Naive B cell (primary cell): Measurements from ENCODE around the gene ZBTB45. TPM values are rescaled to one million over a fixed set of nuclear protein-coding genes. Genes with fewer than 3 reads are reported as not detected.

Experiments
- ATAC-seq, 2 donors: fragments of 150-1000 bp; cut with Tn5 transposase; 2 replicates each; pipeline ENCODE4 v1.10.0; 2021; ENCODE audit warnings: low read depth in 2 of 2, mild to moderate bottlenecking in 2 of 2, moderate library complexity in 2 of 2
- DNase-seq: peaks from one replicate; pipeline ENCODE4 v3.0.0; 2022
- H3K27ac Mint-ChIP-seq, 6 donors: one replicate each; pipeline ENCODE4 v1.8.0; 2020 to 2022; ENCODE audit warnings: mild to moderate bottlenecking in 6 of 6, mixed read lengths in 6 of 6, moderate library complexity in 5 of 6, inconsistent platforms in 2 of 6
- H3K27me3 Mint-ChIP-seq, 3 donors: one replicate each; pipeline ENCODE4 v1.8.0; 2021 to 2022; ENCODE audit warnings: mixed read lengths in 3 of 3, mild to moderate bottlenecking in 1 of 3
- H3K36me3 Mint-ChIP-seq, 2 donors: one replicate each; pipeline ENCODE4 v1.8.0; 2020 to 2022; ENCODE audit warnings: mixed read lengths in 2 of 2, inconsistent platforms in 1 of 2, mild to moderate bottlenecking in 1 of 2
- H3K4me1 Mint-ChIP-seq, 3 donors: one replicate each; pipeline ENCODE4 v1.8.0; 2020 to 2022; ENCODE audit warnings: mixed read lengths in 3 of 3, inconsistent platforms in 1 of 3, mild to moderate bottlenecking in 1 of 3, moderate library complexity in 1 of 3
- H3K4me3 Mint-ChIP-seq, 8 donors: one replicate each; pipeline ENCODE4 v1.8.0; 2020 to 2022; ENCODE audit warnings: mild to moderate bottlenecking in 8 of 8, mixed read lengths in 8 of 8, moderate library complexity in 8 of 8, inconsistent platforms in 2 of 8
- H3K9me3 Mint-ChIP-seq, 7 donors: one replicate each; pipeline ENCODE4 v1.8.0; 2020 to 2022; ENCODE audit warnings: mixed read lengths in 7 of 7, mild to moderate bottlenecking in 5 of 7, inconsistent platforms in 2 of 7, moderate library complexity in 1 of 7
- polyA plus RNA-seq, 6 donors: library from polyadenylated mRNA; unstranded; fragments of 300-500 nt; fragmentation: Illumina TruSeq; gene quantifications; one replicate each; pipeline ENCODE4 v1.2.3, GENCODE V29; 2021; ENCODE audit warnings: low read depth in 6 of 6

Gene ZBTB45
- polyA plus RNA-seq, 6 donors from 2014 or later: 3.3 to 6.8 (median 4.8) TPM

DNA sequence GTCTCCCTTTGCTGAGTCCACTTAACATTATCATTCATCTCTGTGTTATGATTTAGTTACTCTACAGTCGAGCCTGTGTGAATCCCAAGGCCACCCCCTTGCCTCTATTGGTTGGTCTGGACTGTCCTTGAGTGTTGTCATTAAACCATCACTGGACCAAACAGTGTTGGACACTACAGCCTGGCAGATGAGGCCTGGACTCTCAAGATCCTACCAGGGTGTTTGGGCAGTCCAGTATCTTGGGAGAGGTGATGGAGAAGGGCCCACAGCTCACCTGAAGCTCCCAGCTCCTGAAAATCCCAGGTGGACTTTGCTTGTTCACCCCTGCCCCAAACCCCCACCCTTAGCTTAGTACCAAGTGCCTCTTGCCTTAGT, 31.5 kb upstream of the ZBTB45 start:
- Mint-ChIP-seq H3K4me3 (peak overlapping the region in 2 of 8 donors; percentile 32 to 93), H3K9me3 (no peaks in the 10 kb centered on the region), H3K27ac (peak overlapping the region in 4 of 6 donors; percentile 26 to 98 (median 63)), H3K36me3 (peaks cover 0 to 40% of the 10 kb centered on the region in 2 donors), H3K27me3 (no peaks in the 10 kb centered on the region), H3K4me1 (peaks cover 40 to 62% (median 49%) of the 10 kb centered on the region in 3 donors)
- DNase-seq (no peak), ATAC-seq (no peak)

DNA sequence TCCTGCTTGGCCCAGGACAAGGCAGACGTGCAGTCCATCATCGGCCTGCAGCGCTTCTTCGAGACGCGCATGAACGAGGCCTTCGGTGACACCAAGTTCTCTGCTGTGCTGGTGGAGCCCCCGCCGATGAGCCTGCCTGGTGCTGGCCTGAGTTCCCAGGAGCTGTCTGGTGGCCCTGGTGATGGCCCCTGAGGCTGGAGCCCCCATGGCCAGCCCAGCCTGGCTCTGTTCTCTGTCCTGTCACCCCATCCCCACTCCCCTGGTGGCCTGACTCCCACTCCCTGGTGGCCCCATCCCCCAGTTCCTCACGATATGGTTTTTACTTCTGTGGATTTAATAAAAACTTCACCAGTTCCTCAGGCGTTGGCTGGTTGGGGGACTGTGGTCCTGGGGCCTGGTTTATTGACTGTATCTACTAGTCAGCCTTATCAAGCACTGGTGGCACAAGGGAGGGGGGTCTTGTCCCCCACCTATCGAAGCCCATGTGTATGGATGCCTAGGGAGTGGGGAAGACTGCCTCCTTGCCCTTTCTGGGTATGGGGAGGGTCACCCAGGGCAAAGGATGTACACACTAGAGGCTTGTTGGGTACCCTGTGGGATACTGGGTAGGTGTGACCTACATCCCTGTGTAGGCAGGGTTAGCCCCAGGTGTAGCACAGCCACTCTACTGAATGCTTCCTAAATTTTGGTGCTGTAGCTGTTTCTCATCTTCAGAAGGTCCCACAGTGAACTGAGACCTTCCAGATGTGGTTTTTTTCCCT, 30.9 kb upstream of the ZBTB45 start:
- no peaks in the 10 kb centered on the region for H3K9me3 Mint-ChIP-seq
- H3K27me3 Mint-ChIP-seq: no peaks in the 10 kb centered on the region
- no peak for DNase-seq
- ATAC-seq: no peak
- H3K36me3 Mint-ChIP-seq: peaks cover 0 to 39% of the 10 kb centered on the region in 2 donors
- peak overlapping the region in 3 of 8 donors; percentile 9 to 93 (median 32) for H3K4me3 Mint-ChIP-seq
- peaks cover 42 to 63% (median 54%) of the 10 kb centered on the region in 3 donors for H3K4me1 Mint-ChIP-seq
- H3K27ac Mint-ChIP-seq: peak overlapping the region in 3 of 6 donors; percentile 26 to 98 (median 39)

DNA sequence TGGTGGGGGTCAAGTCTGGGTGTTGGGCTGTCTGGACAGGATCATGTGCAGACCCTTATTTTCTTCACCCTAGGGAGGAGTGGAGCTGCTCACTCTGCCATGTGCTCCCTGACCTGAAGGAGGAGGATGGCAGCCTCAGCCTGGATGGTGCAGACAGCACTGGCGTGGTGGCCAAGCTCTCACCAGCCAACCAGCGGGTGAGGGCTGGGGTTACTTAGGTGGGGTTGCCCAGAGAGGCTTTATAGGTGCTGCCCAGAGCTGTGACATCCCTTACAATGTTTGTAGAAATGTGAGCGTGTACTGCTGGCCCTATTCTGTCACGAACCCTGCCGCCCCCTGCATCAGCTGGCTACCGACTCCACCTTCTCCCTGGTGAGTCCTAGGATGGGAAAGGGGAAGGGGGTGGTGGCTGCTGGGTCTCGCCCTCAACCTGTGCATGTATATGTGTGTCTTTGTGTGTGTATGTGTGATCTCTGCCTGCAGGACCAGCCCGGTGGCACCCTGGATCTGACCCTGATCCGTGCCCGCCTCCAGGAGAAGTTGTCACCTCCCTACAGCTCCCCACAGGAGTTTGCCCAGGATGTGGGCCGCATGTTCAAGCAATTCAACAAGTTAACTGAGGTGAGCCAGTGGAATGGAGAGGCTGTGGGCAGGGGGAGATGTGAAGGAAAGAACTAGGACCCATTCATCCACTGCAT, 30.2 kb upstream of the ZBTB45 start:
- Mint-ChIP-seq H3K27me3 (no peaks in the 10 kb centered on the region), H3K4me1 (peaks cover 42 to 62% (median 50%) of the 10 kb centered on the region in 3 donors), H3K27ac (peak overlapping the region in 4 of 6 donors; percentile 27 to 72 (median 48)), H3K9me3 (no peaks in the 10 kb centered on the region), H3K4me3 (peak overlapping the region in 2 of 8 donors; percentile 9 to 49), H3K36me3 (peaks cover 0 to 39% of the 10 kb centered on the region in 2 donors)
- DNase-seq: no peak
- ATAC-seq: no peak

DNA sequence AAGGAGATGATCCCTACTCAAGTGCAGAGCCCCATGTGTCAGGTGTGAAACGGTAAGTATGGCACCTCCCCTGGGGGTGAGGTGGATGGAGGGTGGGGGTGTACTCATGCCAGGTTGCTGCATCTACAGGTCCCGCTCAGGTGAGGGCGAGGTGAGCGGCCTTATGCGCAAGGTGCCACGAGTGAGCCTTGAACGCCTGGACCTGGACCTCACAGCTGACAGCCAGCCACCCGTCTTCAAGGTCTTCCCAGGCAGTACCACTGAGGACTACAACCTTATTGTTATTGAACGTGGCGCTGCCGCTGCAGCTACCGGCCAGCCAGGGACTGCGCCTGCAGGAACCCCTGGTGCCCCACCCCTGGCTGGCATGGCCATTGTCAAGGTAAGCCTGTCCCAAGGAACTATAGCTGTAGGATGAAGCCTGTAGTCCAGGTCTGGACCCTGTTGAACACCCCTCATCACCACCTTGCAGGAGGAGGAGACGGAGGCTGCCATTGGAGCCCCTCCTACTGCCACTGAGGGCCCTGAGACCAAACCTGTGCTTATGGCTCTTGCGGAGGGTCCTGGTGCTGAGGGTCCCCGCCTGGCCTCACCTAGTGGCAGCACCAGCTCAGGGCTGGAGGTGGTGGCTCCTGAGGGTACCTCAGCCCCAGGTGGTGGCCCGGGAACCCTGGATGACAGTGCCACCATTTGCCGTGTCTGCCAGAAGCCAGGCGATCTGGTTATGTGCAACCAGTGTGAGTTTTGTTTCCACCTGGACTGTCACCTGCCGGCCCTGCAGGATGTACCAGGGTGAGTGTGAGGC, 29.5 kb upstream of the ZBTB45 start:
- Mint-ChIP-seq H3K27me3 (no peaks in the 10 kb centered on the region), H3K4me1 (peaks cover 41 to 54% (median 46%) of the 10 kb centered on the region in 3 donors), H3K27ac (peak overlapping the region in 5 of 6 donors; percentile 27 to 74 (median 54)), H3K4me3 (peak overlapping the region in 1 of 8 donors; percentile 49), H3K9me3 (no peaks in the 10 kb centered on the region), H3K36me3 (peaks cover 0 to 37% of the 10 kb centered on the region in 2 donors)
- ATAC-seq (no peak), DNase-seq (no peak)

DNA sequence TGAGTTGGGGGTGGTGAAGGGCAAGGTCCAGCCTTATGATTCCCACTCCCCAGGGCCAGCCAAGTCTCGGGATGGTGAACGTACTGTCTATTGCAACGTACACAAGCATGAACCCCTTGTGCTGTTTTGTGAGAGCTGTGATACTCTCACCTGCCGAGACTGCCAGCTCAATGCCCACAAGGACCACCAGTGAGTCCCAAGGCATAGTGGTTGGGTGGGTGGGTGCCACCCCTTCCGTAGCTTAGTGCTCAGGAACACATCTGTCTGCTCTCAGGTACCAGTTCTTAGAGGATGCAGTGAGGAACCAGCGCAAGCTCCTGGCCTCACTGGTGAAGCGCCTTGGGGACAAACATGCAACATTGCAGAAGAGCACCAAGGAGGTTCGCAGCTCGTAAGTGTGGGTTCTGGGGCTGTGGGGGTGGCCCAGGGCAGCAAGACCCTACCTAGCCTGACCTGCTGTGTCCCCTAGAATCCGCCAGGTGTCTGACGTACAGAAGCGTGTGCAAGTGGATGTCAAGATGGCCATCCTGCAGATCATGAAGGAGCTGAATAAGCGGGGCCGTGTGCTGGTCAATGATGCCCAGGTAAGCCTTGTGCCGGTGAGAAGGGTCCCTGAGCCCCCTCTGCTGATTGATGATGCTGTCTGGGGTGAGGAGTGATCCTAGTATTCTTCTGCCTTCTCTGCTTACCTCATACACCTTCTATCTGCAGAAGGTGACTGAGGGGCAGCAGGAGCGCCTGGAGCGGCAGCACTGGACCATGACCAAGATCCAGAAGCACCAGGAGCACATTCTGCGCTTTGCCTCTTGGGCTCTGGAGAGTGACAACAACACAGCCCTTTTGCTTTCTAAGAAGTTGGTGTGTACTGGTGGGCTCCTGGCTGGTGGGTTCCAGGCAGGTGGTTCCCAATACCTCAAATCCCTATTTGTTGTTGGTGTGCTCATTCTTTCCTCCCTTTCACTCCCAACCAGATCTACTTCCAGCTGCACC, 28.0 kb upstream of the ZBTB45 start:
- DNase-seq: no peak

DNA sequence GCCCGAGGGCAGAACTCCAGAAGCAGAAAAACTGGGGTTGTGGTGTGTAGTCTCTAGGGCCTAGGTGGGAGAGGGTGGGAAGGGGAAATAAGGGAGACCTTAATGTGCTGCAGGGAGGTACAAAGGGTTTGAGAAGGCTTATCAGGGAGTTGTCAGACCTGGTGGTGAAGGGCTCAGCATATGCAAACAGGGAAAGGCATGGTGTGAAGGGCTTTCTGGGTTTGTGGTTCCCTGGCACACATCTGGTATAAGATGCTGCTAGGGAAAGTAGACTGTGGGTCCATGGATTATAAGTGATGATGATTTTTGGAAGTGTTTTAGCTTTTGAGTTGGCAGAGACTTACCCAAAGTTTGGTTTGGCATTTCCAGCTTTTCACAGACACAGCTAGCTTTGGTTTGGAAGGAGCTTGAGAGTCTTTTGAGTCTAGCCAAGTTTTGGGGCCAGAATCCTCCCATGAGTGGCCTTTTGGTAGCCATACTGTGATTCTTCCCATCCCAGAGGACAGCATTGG, 26.5 kb upstream of the ZBTB45 start:
- no peak for ATAC-seq
- peak overlapping the region; percentile 51 to 93 (median 74) for H3K27ac Mint-ChIP-seq

More for the DNA sequence above, 28.0 kb upstream of the ZBTB45 start:
- H3K27ac Mint-ChIP-seq: peak overlapping the region in 3 of 6 donors; percentile 53 to 86 (median 76)
- H3K4me1 Mint-ChIP-seq: peaks cover 35 to 49% (median 41%) of the 10 kb centered on the region in 3 donors
- peak overlapping the region in 5 of 8 donors; percentile 28 to 94 (median 69) for H3K4me3 Mint-ChIP-seq
- H3K9me3 Mint-ChIP-seq: peaks cover 0 to 4% (median 0%) of the 10 kb centered on the region in 7 donors
- peaks cover 4 to 5% (median 4%) of the 10 kb centered on the region in 3 donors for H3K27me3 Mint-ChIP-seq
- ATAC-seq: no peak
- H3K36me3 Mint-ChIP-seq: peaks cover 0 to 24% of the 10 kb centered on the region in 2 donors

DNA sequence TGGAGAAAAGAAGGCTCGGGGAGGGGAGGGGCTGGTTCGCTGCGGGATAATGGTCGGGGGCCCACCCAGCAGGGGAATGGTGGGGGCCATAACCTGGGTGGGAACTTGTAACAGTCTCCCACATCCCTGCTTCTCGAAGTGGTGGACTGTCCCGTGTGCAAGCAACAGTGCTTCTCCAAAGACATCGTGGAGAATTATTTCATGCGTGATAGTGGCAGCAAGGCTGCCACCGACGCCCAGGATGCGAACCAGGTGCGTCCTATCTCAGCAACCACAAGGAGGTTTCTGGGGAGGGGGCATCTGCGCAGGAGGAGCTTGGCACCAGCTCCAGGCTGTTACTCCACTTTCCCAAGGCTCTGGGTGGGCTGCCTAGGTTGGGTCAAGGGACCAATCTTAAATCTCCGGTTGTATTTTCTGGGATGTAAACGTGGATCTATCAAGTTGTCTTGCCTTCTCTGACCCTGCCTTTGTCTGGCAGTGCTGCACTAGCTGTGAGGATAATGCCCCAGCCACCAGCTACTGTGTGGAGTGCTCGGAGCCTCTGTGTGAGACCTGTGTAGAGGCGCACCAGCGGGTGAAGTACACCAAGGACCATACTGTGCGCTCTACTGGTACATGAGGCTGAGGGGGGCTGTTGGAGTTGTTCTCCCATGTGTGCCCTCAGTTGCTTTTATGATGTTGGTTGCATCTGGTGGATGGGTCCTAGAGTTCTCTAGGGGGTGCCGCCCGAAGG, 25.8 kb upstream of the ZBTB45 start:
- H3K36me3 Mint-ChIP-seq: peaks cover 0 to 13% of the 10 kb centered on the region in 2 donors
- H3K27me3 Mint-ChIP-seq: peaks cover 5 to 8% (median 7%) of the 10 kb centered on the region in 3 donors
- H3K9me3 Mint-ChIP-seq: peaks cover 0 to 4% (median 0%) of the 10 kb centered on the region in 7 donors
- no peak for ATAC-seq
- H3K4me1 Mint-ChIP-seq: peaks cover 34 to 41% (median 34%) of the 10 kb centered on the region in 3 donors
- peak overlapping the region; percentile 86 to 96 (median 92) for H3K4me3 Mint-ChIP-seq
- DNase-seq: no peak
- peak overlapping the region; percentile 80 to 93 (median 88) for H3K27ac Mint-ChIP-seq

More for the DNA sequence above, 26.5 kb upstream of the ZBTB45 start:
- peaks cover 5 to 8% (median 7%) of the 10 kb centered on the region in 3 donors for H3K27me3 Mint-ChIP-seq
- peaks cover 34 to 43% (median 34%) of the 10 kb centered on the region in 3 donors for H3K4me1 Mint-ChIP-seq
- no peak for DNase-seq
- peak overlapping the region; percentile 86 to 96 (median 92) for H3K4me3 Mint-ChIP-seq
- peaks cover 0 to 13% of the 10 kb centered on the region in 2 donors for H3K36me3 Mint-ChIP-seq
- peaks cover 0 to 4% (median 0%) of the 10 kb centered on the region in 7 donors for H3K9me3 Mint-ChIP-seq

DNA sequence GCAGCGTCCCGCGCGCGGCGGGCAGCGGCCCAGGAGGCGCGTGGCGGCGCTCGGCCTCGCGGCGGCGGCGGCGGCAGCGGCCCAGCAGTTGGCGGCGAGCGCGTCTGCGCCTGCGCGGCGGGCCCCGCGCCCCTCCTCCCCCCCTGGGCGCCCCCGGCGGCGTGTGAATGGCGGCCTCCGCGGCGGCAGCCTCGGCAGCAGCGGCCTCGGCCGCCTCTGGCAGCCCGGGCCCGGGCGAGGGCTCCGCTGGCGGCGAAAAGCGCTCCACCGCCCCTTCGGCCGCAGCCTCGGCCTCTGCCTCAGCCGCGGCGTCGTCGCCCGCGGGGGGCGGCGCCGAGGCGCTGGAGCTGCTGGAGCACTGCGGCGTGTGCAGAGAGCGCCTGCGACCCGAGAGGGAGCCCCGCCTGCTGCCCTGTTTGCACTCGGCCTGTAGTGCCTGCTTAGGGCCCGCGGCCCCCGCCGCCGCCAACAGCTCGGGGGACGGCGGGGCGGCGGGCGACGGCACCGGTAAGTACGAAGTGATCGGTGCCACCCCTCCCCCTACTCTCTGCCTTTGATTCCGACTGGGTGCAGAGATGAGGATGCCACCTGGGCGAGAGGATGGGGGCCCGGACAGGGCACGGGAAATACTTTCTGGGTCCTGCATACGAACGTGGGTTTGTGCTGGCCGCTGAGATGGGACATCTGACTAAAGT, 25.1 kb upstream of the ZBTB45 start:
- Mint-ChIP-seq H3K27me3 (peaks cover 5 to 9% (median 8%) of the 10 kb centered on the region in 3 donors), H3K4me3 (peak overlapping the region; percentile 91 to 99 (median 94)), H3K9me3 (peaks cover 0 to 4% (median 0%) of the 10 kb centered on the region in 7 donors), H3K36me3 (peaks cover 0 to 13% of the 10 kb centered on the region in 2 donors), H3K27ac (peak overlapping the region in 5 of 6 donors; percentile 80 to 99 (median 88)), H3K4me1 (peaks cover 31 to 41% (median 35%) of the 10 kb centered on the region in 3 donors)
- ATAC-seq (peak; percentile 44), DNase-seq (no peak)

DNA sequence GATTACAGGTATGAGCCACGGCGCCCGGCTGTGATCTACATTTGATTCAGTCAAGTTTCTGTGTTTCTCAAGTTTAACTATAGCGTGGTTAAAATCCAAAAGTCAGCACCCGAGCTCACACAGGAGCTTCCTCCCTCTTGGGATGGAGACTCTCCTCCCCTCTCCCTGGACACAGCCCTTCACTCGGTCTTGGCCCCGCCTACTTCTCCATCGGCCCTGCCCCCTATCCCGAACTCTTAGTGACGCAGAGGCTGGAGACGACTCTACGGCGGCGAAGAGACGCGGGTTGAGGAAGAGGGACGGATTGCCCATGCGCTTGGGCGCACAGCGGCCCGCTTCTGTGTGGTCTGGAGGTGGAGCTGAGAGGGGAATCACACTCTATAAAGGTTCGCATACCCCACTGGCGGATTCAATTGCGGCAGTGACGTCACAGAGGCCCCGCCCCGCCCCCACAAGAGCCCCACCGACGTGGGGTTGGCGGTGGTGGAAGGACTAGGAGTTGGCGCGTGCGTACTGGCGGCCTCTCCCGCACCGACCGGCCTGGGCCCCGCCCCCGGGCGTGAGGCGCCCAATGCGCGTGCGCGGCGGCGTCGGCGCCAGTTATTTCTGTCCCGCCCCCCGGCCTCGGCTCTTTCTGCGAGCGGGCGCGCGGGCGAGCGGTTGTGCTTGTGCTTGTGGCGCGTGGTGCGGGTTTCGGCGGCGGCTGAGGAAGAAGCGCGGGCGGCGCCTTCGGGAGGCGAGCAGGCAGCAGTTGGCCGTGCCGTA, 24.4 kb upstream of the ZBTB45 start, which contains the start of gene TRIM28:
TSS of gene TRIM28 (plus strand) at position 239 of the 765 bp plus-strand sequence. CDS start 694 bp downstream, outside the sequence.
- ATAC-seq (peak; percentile 89 to 91), DNase-seq (peak; percentile 100)
- peaks cover 0 to 13% of the 10 kb centered on the region in 2 donors for H3K36me3 Mint-ChIP-seq
- H3K4me1 Mint-ChIP-seq: peaks cover 31 to 43% (median 42%) of the 10 kb centered on the region in 3 donors
- H3K9me3 Mint-ChIP-seq: peaks cover 0 to 4% (median 0%) of the 10 kb centered on the region in 7 donors
- peak within 1 kb of the TSS; percentile 93 to 99 (median 96) for H3K4me3 Mint-ChIP-seq
- H3K27ac Mint-ChIP-seq: peak within 1 kb of the TSS; percentile 99 to 100 (median 100)
- H3K27me3 Mint-ChIP-seq: peaks cover 5 to 16% (median 15%) of the 10 kb centered on the region in 3 donors
